ENCODE results near the gene PADI1.
A peak's percentile ranks its signal among the peaks of the same experiment; 100 is the strongest.
"Not testable (repeated sequence)": the region's sequence is repeated elsewhere in the genome, so short reads cannot be mapped to it uniquely, and the experiment has no call there.

Gene PADI1

GRCh38 chr1:17218939-17219338, 14.0 kb downstream of the PADI1 start:
- DNase-seq = no peak

GRCh38 chr1:17220287-17220686, 15.4 kb downstream of the PADI1 start:
- no peak for DNase-seq

- DNase-seq = no peak
These were observed 17.6 kb downstream of the PADI1 start for GRCh38 chr1:17222557-17222956.

- DNase-seq = no peak
These were observed 19.5 kb downstream of the PADI1 start for GRCh38 chr1:17224434-17224833.

- no peak for DNase-seq
These were observed 20.2 kb downstream of the PADI1 start for GRCh38 chr1:17225140-17225539.

- DNase-seq = no peak
These were observed 22.5 kb downstream of the PADI1 start for GRCh38 chr1:17227358-17227915.

GRCh38 chr1:17228619-17229018, 23.7 kb downstream of the PADI1 start:
- DNase-seq = no peak

- no peak for DNase-seq
These were observed 24.5 kb downstream of the PADI1 start for GRCh38 chr1:17229379-17229778.

- DNase-seq = no peak
These were observed 25.2 kb downstream of the PADI1 start for GRCh38 chr1:17230106-17230505.

- no peak for DNase-seq
These were observed 25.9 kb downstream of the PADI1 start for GRCh38 chr1:17230671-17231310.

- peak; percentile 93 for DNase-seq
These were observed 28.1 kb downstream of the PADI1 start for GRCh38 chr1:17232759-17233661.

GRCh38 chr1:17233675-17234320, 28.9 kb downstream of the PADI1 start:
- DNase-seq = peak; percentile 99

GRCh38 chr1:17234405-17234804, 29.5 kb downstream of the PADI1 start:
- no peak for DNase-seq

GRCh38 chr1:17235135-17235885, 30.4 kb downstream of the PADI1 start:
- DNase-seq = no peak

GRCh38 chr1:17236779-17237560, 32.0 kb downstream of the PADI1 start:
- peak; percentile 88 for DNase-seq

- no peak for DNase-seq
These were observed 32.6 kb downstream of the PADI1 start for GRCh38 chr1:17237561-17237903.

- peak; percentile 88 for DNase-seq
These were observed 34.5 kb downstream of the PADI1 start for GRCh38 chr1:17239420-17239819.

- not testable (repeated sequence) for DNase-seq
These were observed 36.3 kb downstream of the PADI1 start for GRCh38 chr1:17241011-17241779.

- DNase-seq = not testable (repeated sequence)
These were observed 36.8 kb downstream of the PADI1 start for GRCh38 chr1:17241780-17242074.

GRCh38 chr1:17243274-17243673, 38.3 kb downstream of the PADI1 start:
- no peak for DNase-seq

Data from EL (cell line).